ENCODE measurements around the gene USHBP1. TPM values are rescaled to one million over a fixed set of nuclear protein-coding genes. Genes with fewer than 3 reads are reported as not detected.

The USHBP1 gene
- total RNA-seq, 2 experiments from 2014 or later, result 0.20 TPM; not detected in 1

DNA sequence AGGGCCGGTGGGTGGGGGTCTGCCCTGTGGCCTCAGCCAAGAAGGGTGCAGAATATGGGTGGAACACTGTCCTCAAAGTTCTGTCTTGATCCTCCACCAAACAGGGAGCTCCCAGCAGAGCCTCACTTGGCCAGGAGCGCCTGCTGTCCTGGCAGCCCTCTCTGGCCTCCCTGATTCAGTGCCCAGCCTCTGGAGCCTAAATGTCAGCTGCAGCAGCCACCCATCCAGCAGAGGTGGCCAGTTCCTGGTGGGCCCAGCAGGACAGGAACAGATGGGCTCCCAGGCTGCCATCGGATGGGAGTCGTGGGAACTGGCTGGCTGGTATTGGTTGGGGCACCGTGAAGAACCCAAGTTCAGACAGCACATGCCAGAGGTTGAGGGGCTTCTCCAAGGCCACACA lies 51.2 kb downstream of the USHBP1 start:
- Mint-ChIP-seq H3K27me3 (ENCODE audit: low read depth) (no peaks in the 10 kb centered on the region), H3K4me1 (ENCODE audit: low read depth) (peaks cover 14% of the 10 kb centered on the region), H3K36me3 (ENCODE audit: low read depth) (peaks cover 23% of the 10 kb centered on the region), H3K4me3 (no peak overlapping the region), H3K9me3 (no peaks in the 10 kb centered on the region), H3K27ac (no peak overlapping the region)
- intact Hi-C loops (cut with micrococcal nuclease), result no loop called here
- CTCF ChIA-PET, result no interaction called here
- DNase-seq, result no peak

DNA sequence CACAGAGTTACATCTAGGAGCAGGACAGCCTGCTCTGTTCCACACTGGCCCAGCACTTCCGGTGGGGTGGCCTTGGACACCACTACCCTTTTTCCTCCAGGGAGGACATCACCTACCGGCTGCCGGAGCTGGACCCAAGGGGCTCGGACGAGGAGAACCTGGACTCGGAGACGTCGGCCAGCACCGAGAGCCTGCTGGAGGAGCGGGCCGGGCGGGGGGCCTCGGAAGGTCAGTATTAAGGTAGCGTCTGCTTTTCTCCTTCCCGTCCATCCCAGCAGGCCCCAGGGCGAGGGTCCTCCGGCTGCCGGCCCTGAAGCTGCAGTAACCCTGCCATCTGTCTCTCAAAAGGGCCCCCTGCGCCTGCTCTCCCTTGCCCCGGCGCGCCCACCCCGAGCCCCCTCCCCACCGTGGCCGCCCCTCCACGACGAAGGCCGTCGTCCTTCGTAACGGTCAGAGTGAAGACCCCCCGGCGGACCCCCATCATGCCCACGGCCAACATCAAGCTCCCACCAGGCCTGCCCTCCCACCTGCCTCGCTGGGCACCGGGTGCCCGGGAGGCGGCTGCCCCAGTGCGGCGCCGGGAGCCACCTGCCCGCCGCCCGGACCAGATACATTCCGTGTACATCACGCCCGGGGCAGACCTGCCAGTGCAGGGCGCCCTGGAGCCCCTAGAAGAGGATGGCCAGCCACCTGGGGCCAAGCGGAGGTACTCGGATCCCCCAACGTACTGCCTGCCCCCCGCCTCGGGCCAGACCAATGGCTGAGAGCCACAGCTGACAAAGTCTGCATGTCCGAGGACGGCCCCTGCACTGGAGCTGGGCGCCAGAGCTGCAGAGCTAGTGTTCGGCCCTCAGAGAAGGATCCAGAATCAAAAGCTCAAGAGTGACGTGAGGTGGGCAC lies 52.7 kb downstream of the USHBP1 start:
- H3K27me3 Mint-ChIP-seq (ENCODE audit: low read depth), result no peaks in the 10 kb centered on the region
- DNase-seq, result no peak
- no peak overlapping the region for H3K4me3 Mint-ChIP-seq
- intact Hi-C loops (cut with micrococcal nuclease), result no loop called here
- H3K9me3 Mint-ChIP-seq, result no peaks in the 10 kb centered on the region
- H3K4me1 Mint-ChIP-seq (ENCODE audit: low read depth), result peaks cover 14% of the 10 kb centered on the region
- CTCF ChIA-PET, result no interaction called here
- H3K36me3 Mint-ChIP-seq (ENCODE audit: low read depth), result peaks cover 14% of the 10 kb centered on the region
- no peak overlapping the region for H3K27ac Mint-ChIP-seq

DNA sequence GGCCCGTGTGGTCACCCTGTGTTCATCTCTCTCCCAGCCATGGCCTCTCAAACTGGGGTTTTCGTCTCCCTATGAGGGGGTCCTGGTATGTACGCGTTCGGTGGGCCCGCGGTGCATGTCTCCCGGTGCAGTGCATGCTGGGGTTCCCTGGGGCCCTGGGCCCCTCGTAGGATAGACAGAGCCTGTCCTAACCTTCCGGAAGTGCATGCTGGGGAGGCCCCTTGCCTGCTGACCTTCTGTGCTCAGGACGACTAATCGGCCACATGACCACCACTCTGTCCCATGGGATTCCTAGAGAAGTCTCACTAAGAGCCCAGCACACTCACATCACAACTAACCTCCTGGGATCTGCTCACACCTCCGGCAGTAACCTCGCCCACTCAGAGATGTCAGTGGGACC lies 54.2 kb downstream of the USHBP1 start:
- no peaks in the 10 kb centered on the region for H3K27me3 Mint-ChIP-seq (ENCODE audit: low read depth)
- no peak overlapping the region for H3K27ac Mint-ChIP-seq
- no peak overlapping the region for H3K4me3 Mint-ChIP-seq
- H3K9me3 Mint-ChIP-seq, result no peaks in the 10 kb centered on the region
- peaks cover 11% of the 10 kb centered on the region for H3K4me1 Mint-ChIP-seq (ENCODE audit: low read depth)
- intact Hi-C loops (cut with micrococcal nuclease), result no loop called here
- CTCF ChIA-PET, result interaction anchor here (1.0 kb wide), 1 partner anchor 24 kb away, joined by 3 read pairs; no protein-coding TSS in a partner anchor
- H3K36me3 Mint-ChIP-seq (ENCODE audit: low read depth), result peaks cover 14% of the 10 kb centered on the region
- no peak for DNase-seq

- no peaks in the 10 kb centered on the region for H3K27me3 Mint-ChIP-seq (ENCODE audit: low read depth)
- no peaks in the 10 kb centered on the region for H3K9me3 Mint-ChIP-seq
- no peak overlapping the region for H3K4me3 Mint-ChIP-seq
- H3K27ac Mint-ChIP-seq, result no peak overlapping the region
- CTCF ChIA-PET, result no interaction called here
- H3K4me1 Mint-ChIP-seq (ENCODE audit: low read depth), result peaks cover 6% of the 10 kb centered on the region
- DNase-seq, result peak; percentile 45
- intact Hi-C loops (cut with micrococcal nuclease), result no loop called here
- peaks cover 15% of the 10 kb centered on the region for H3K36me3 Mint-ChIP-seq (ENCODE audit: low read depth)
Measured at GRCh38 chr19:17209126-17210036, 55.2 kb downstream of the USHBP1 start.

- Mint-ChIP-seq H3K27me3 (ENCODE audit: low read depth) (no peaks in the 10 kb centered on the region), H3K4me1 (ENCODE audit: low read depth) (peaks cover 4% of the 10 kb centered on the region), H3K4me3 (no peak overlapping the region), H3K36me3 (ENCODE audit: low read depth) (peaks cover 24% of the 10 kb centered on the region), H3K9me3 (no peaks in the 10 kb centered on the region), H3K27ac (no peak overlapping the region)
- DNase-seq, result no peak
- CTCF ChIA-PET, result no interaction called here
- intact Hi-C loops (cut with micrococcal nuclease), result no loop called here
Measured at GRCh38 chr19:17206736-17207581, 57.6 kb downstream of the USHBP1 start.

GRCh38 chr19:17205237-17206140 lies 59.1 kb downstream of the USHBP1 start:
- Mint-ChIP-seq H3K4me1 (ENCODE audit: low read depth) (peaks cover 4% of the 10 kb centered on the region), H3K9me3 (no peaks in the 10 kb centered on the region), H3K27ac (no peak overlapping the region), H3K36me3 (ENCODE audit: low read depth) (peaks cover 25% of the 10 kb centered on the region), H3K4me3 (no peak overlapping the region), H3K27me3 (ENCODE audit: low read depth) (no peaks in the 10 kb centered on the region)
- CTCF ChIA-PET, result interaction anchor here (0.6 to 2.2 kb wide), 7 partner anchors 9 to 87 kb away, joined by 3 to 8 read pairs (median 3); partner anchors contain the start of gene USE1
- DNase-seq, result peak; percentile 73
- intact Hi-C loops (cut with micrococcal nuclease), result loop anchor here (1.0 kb wide), 2 partner anchors 30 to 77 kb away; no protein-coding TSS in a partner anchor

DNA sequence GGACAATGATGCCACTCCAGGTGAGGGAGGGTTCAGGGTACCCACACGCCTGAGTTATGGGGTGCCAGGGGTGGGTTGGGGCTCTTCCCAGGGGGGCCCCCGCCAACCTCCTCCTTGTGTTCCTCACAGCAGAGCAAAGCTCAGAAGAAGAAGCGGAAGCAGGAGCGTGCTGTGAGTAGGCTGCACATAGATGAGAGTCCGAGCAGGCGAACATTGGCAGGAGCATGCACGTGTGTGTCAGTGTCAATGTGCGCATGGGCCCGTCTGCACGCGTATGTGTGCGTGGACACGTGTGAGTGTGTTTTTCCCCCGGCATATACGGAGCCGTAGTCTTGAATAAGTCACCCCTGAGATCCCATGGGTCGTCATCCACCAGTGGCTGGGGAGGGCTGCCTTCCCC lies 61.8 kb downstream of the USHBP1 start:
- H3K4me1 Mint-ChIP-seq (ENCODE audit: low read depth), result no peaks in the 10 kb centered on the region
- no peak overlapping the region for H3K4me3 Mint-ChIP-seq
- no peaks in the 10 kb centered on the region for H3K9me3 Mint-ChIP-seq
- no peak for DNase-seq
- H3K27ac Mint-ChIP-seq, result no peak overlapping the region
- peaks cover 23% of the 10 kb centered on the region for H3K36me3 Mint-ChIP-seq (ENCODE audit: low read depth)
- CTCF ChIA-PET, result interaction anchor here (0.6 kb wide), 1 partner anchor 148 kb away, joined by 3 read pairs; no protein-coding TSS in a partner anchor
- intact Hi-C loops (cut with micrococcal nuclease), result no loop called here
- H3K27me3 Mint-ChIP-seq (ENCODE audit: low read depth), result no peaks in the 10 kb centered on the region

GRCh38 chr19:17202249-17202648 lies 62.3 kb downstream of the USHBP1 start:
- CTCF ChIA-PET, result no interaction called here
- DNase-seq, result peak; percentile 39
- intact Hi-C loops (cut with micrococcal nuclease), result no loop called here
- no peaks in the 10 kb centered on the region for H3K4me1 Mint-ChIP-seq (ENCODE audit: low read depth)
- no peaks in the 10 kb centered on the region for H3K9me3 Mint-ChIP-seq
- H3K27me3 Mint-ChIP-seq (ENCODE audit: low read depth), result no peaks in the 10 kb centered on the region
- no peak overlapping the region for H3K4me3 Mint-ChIP-seq
- H3K27ac Mint-ChIP-seq, result no peak overlapping the region
- H3K36me3 Mint-ChIP-seq (ENCODE audit: low read depth), result peaks cover 23% of the 10 kb centered on the region

DNA sequence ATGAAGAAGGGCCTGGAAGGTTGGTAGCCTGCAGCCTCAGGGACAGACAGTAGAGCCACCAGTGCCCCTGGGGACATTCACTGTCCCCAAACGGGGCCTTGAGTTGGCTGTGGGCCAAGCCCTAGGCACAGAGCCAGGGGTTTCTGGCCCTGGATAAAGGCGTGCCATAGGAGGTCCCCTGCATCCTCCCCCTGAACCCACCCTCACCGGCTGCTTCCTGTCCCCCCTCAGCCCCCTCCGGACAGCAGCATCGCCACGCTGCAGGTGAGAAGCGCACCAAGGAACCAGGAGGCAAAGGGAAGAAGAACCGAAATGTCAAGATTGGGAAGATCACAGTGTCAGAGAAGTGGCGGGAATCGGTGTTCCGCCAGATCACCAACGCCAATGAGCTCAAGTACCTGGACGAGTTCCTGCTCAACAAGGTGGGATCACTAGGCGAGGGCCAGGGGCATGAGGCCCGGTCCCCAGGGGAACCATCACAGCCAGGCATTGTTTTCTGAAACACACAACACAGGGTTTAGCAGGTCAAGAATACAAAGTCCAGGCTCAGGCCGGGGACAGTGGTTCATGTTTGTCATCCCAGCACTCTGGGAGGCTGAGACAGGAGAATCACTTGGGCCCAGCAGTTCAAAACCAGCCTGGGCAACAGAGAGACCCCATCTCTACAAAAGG lies 64.0 kb downstream of the USHBP1 start:
- peaks cover 28% of the 10 kb centered on the region for H3K36me3 Mint-ChIP-seq (ENCODE audit: low read depth)
- intact Hi-C loops (cut with micrococcal nuclease), result no loop called here
- no peak overlapping the region for H3K4me3 Mint-ChIP-seq
- no peak overlapping the region for H3K27ac Mint-ChIP-seq
- H3K27me3 Mint-ChIP-seq (ENCODE audit: low read depth), result no peaks in the 10 kb centered on the region
- no peaks in the 10 kb centered on the region for H3K4me1 Mint-ChIP-seq (ENCODE audit: low read depth)
- CTCF ChIA-PET, result interaction anchor here (1.0 kb wide), 1 partner anchor 14 kb away, joined by 3 read pairs; no protein-coding TSS in a partner anchor
- no peak for DNase-seq
- H3K9me3 Mint-ChIP-seq, result no peaks in the 10 kb centered on the region
